ENCODE results near the gene LCT.

LCT gene

GRCh38 chr2:135741043-135741394 is 96.0 kb downstream of the LCT start:
- no peak for DNase-seq

- no peak for DNase-seq
Observed at GRCh38 chr2:135740206-135740605, 96.8 kb downstream of the LCT start.

Measured in DMS79 treated with DMSO at 0.1 percent for 48 hours (cell line).